GM12891 (cell line): ENCODE results near the gene ITPRID1.

ENCODE experiments used
- DNase-seq: peaks from one replicate; pipeline ENCODE4 v3.0.0; 2011; ENCODE audit warnings: low spot score; ENCODE audit not compliant: insufficient read length
- FAIRE-seq: peaks from 2 replicates; lab custom pipeline; 2011; peaks lifted over from hg19 to GRCh38; lab: Jason Lieb, UNC
- PAX5 ChIP-seq: IDR thresholded peaks from 2 replicates; pipeline ENCODE4 v1.6.1; 2011; ENCODE audit warnings: low read length, moderate library complexity, mild to moderate bottlenecking; ENCODE audit not compliant: insufficient read depth, severe bottlenecking
- POLR2A ChIP-seq: IDR thresholded peaks from 2 replicates; pipeline ENCODE4 v1.6.1; 2011; ENCODE audit warnings: low read depth, low read length, control low read depth
- POLR2AphosphoS5 ChIP-seq: IDR thresholded peaks from 2 replicates; pipeline ENCODE4 v1.6.1; 2011; ENCODE audit warnings: low read depth, low read length, control low read depth
- POU2F2 ChIP-seq: IDR thresholded peaks from 2 replicates; pipeline ENCODE4 v1.6.1; 2011; ENCODE audit warnings: low read depth, mild to moderate bottlenecking, control low read depth, low read length, moderate library complexity
- SPI1 ChIP-seq: IDR thresholded peaks from 2 replicates; pipeline ENCODE4 v1.6.1; 2011; ENCODE audit warnings: low read depth, low read length, control low read depth
- TAF1 ChIP-seq: IDR thresholded peaks from 2 replicates; pipeline ENCODE4 v1.6.1; 2011; ENCODE audit warnings: low read depth, low read length, control low read depth

ITPRID1 gene

DNA sequence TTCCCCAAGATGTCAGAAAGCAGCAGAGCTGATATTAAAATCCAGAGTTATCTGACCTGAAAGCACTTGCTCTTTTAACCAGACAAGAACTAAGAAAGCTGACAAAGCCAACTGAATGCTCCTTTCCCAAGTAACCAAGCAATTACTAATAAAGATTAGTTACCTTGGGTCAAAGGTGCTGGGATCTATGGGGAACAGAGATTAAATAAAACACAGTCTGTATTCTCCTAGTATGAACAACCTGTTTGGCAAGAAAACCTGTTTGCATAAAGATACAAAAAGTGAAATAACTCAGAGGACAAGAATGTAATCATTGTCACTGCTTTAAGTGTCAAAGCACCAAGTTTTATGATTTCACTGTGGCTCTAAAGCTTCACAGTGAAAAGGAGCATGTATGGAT is 35.7 kb downstream of the ITPRID1 start:
- TF ChIP-seq POLR2AphosphoS5 (no peak), POLR2A (no peak), PAX5 (no peak), POU2F2 (no peak), SPI1 (no peak), TAF1 (no peak)
- no peak for FAIRE-seq
- DNase-seq: no peak

- no peak for TF ChIP-seq POLR2A
- no peak for TF ChIP-seq TAF1
- TF ChIP-seq SPI1: no peak
- no peak for TF ChIP-seq PAX5
- TF ChIP-seq POU2F2: no peak
- no peak for TF ChIP-seq POLR2AphosphoS5
- DNase-seq: no peak
- FAIRE-seq: no peak
These were observed 36.5 kb downstream of the ITPRID1 start for GRCh38 chr7:31550432-31550831.

- DNase-seq (no peak), FAIRE-seq (no peak)
- TF ChIP-seq TAF1 (no peak), POLR2AphosphoS5 (no peak), POU2F2 (no peak), SPI1 (no peak), PAX5 (no peak), POLR2A (no peak)
These were observed 39.8 kb downstream of the ITPRID1 start for GRCh38 chr7:31553661-31554081.

GRCh38 chr7:31562002-31562401 is 48.1 kb downstream of the ITPRID1 start:
- no peak for TF ChIP-seq TAF1
- TF ChIP-seq POLR2A: no peak
- DNase-seq (no peak), FAIRE-seq (no peak)

DNA sequence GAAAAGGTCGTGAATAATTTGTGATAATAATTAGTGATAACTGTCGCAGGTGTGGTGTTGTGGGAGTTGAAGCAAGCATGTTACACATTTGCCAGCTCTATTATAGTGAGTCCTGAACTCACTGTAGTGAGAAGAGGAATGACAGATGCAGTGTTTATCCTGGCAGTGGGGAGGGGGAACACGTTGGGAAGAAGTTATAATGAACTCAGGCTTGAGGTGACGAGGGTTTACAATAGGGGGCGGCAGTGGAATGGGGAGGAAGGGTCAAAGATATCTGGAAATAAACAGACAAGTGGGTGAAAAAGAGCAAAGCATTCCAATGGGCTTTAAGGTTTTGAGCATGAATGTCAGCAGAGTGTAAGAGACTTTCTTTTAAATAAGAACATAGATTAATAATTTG is 49.6 kb downstream of the ITPRID1 start:
- no peak for TF ChIP-seq SPI1
- TF ChIP-seq TAF1: no peak
- TF ChIP-seq PAX5: no peak
- no peak for TF ChIP-seq POU2F2
- no peak for TF ChIP-seq POLR2AphosphoS5
- no peak for TF ChIP-seq POLR2A
- FAIRE-seq: no peak
- DNase-seq: no peak

GRCh38 chr7:31563951-31564350 is 50.1 kb downstream of the ITPRID1 start:
- TF ChIP-seq POLR2AphosphoS5 (no peak), PAX5 (no peak), POLR2A (no peak), TAF1 (no peak), SPI1 (no peak), POU2F2 (no peak)
- DNase-seq (no peak), FAIRE-seq (no peak)

DNA sequence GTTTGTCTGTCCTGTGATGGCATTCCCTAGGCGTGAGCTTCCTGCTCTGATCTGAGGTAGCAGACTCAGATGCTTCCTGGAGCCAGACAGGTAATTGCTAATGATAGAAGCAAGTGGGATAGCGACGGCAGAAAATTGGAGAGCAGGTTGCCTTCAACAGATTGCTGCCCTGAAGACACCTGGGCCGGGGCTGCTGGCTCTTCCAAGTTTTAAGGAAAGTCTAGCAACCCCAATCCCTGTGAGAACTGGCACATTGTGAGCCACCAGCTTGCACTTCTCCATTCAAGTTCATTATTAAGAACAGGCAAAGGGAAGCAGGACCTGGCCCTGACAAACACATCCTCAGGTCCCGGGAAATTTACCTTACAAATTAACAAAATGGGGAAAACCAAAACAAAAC is 50.8 kb downstream of the ITPRID1 start:
- DNase-seq: no peak
- no peak for TF ChIP-seq TAF1
- TF ChIP-seq PAX5: no peak
- TF ChIP-seq SPI1: no peak
- TF ChIP-seq POU2F2: no peak
- TF ChIP-seq POLR2A: no peak
- TF ChIP-seq POLR2AphosphoS5: no peak
- no peak for FAIRE-seq

DNA sequence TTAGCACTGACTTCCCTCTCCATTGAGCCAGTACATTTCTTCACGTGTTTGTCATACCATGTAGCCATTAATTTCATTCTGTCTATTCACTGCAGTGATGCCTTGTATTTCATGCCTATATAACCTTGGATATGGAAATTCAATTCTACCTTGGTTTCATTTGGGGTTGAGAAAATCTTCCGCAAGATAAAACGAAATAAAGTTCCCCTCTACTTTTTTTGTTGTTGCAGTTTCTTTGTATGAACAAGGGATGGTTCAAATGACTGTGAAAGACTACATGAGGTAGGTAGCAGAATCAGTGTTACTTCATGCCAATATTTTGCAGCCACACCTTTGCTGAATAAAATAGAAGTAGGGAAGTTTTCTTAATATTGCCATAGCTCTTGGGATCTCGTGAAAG is 55.6 kb downstream of the ITPRID1 start:
- DNase-seq (no peak), FAIRE-seq (no peak)
- TF ChIP-seq TAF1 (no peak), POU2F2 (no peak), POLR2AphosphoS5 (no peak), SPI1 (no peak), PAX5 (no peak), POLR2A (no peak)

- DNase-seq (no peak), FAIRE-seq (no peak)
- no peak for TF ChIP-seq POLR2AphosphoS5
- no peak for TF ChIP-seq TAF1
- no peak for TF ChIP-seq POLR2A
- no peak for TF ChIP-seq PAX5
- no peak for TF ChIP-seq POU2F2
- no peak for TF ChIP-seq SPI1
These were observed 69.6 kb downstream of the ITPRID1 start for GRCh38 chr7:31583526-31583925.

DNA sequence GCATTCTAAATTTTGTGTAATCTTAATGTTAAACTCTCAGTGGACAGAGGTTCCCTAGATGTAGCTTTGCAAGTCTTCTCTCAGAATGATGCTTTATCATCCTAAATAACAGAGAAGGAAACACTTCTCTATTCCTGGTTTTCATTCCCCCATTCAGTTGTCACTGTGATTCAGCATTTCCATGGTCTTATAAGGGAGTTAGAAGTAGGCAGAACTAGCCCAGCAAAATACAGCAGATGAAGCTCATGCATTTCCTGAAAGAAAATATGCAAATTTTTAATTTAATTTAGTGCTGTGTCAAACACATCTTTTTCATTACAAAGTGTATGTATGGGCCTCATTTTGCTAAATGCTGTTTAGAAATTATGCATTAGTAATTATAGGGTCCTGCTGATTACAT is 70.1 kb downstream of the ITPRID1 start:
- FAIRE-seq (no peak), DNase-seq (no peak)
- TF ChIP-seq SPI1 (no peak), POLR2AphosphoS5 (no peak), POU2F2 (no peak), TAF1 (no peak), PAX5 (no peak)
